Suppressor macrophage treated with lipopolysaccharide for 1 hour (primary cell): ENCODE results near the gene KL.
A peak's percentile ranks its signal among the peaks of the same experiment; 100 is the strongest.

Source experiments
- DNase-seq, 3 donors: peaks; one replicate each; pipeline ENCODE4 v3.0.0-alpha.2; 2020 to 2022

Gene KL

GRCh38 chr13:33087091-33087490, 70.9 kb downstream of the KL start:
- DNase-seq, result no peak

- DNase-seq, result no peak
Measured at GRCh38 chr13:33087790-33088189, 71.6 kb downstream of the KL start.

- no peak for DNase-seq
Measured at GRCh38 chr13:33089311-33089710, 73.1 kb downstream of the KL start.

GRCh38 chr13:33090755-33091414, 74.7 kb downstream of the KL start:
- no peak for DNase-seq

GRCh38 chr13:33091415-33091774, 75.2 kb downstream of the KL start:
- DNase-seq, result no peak

GRCh38 chr13:33092073-33092987, 76.1 kb downstream of the KL start:
- no peak for DNase-seq

GRCh38 chr13:33096886-33097605, 80.8 kb downstream of the KL start:
- no peak for DNase-seq

- no peak for DNase-seq
Measured at GRCh38 chr13:33099860-33100259, 83.6 kb downstream of the KL start.

GRCh38 chr13:33100886-33101285, 84.7 kb downstream of the KL start:
- no peak for DNase-seq

GRCh38 chr13:33101835-33102234, 85.6 kb downstream of the KL start:
- DNase-seq, result no peak

GRCh38 chr13:33103457-33103856, 87.2 kb downstream of the KL start:
- DNase-seq, result no peak

- DNase-seq, result peak; percentile 66 to 83 (median 66)
Measured at GRCh38 chr13:33105387-33106005, 89.3 kb downstream of the KL start.

GRCh38 chr13:33106656-33107360, 90.6 kb downstream of the KL start:
- no peak for DNase-seq

- DNase-seq, result no peak
Measured at GRCh38 chr13:33107361-33107760, 91.1 kb downstream of the KL start.

GRCh38 chr13:33108620-33109019, 92.4 kb downstream of the KL start:
- DNase-seq, result no peak

- DNase-seq, result no peak
Measured at GRCh38 chr13:33109271-33109697, 93.1 kb downstream of the KL start.

GRCh38 chr13:33109801-33110200, 93.6 kb downstream of the KL start:
- no peak for DNase-seq

GRCh38 chr13:33110386-33110712, 94.1 kb downstream of the KL start:
- no peak for DNase-seq

GRCh38 chr13:33110713-33111413, 94.6 kb downstream of the KL start:
- DNase-seq, result peak; percentile 41 to 50 (median 42)

- DNase-seq, result no peak
Measured at GRCh38 chr13:33111414-33112110, 95.3 kb downstream of the KL start.

GRCh38 chr13:33112766-33113165, 96.5 kb downstream of the KL start:
- DNase-seq, result no peak
